GM12878 (cell line): ENCODE data around the gene CDYL. TPM values are rescaled to one million over a fixed set of nuclear protein-coding genes. Genes with fewer than 3 reads are reported as not detected.

Source experiments
- ATF2 ChIP-seq: IDR thresholded peaks from 2 replicates; pipeline ENCODE4 v1.6.1; 2012; ENCODE audit warnings: low read length, inconsistent platforms
- BHLHE40 ChIP-seq, 2 experiments: fragments of 450-650 bp in 1 of 2; IDR thresholded peaks; 2 replicates each; pipeline ENCODE4 v1.6.1; 2011 to 2017; ENCODE audit warnings: low read depth in 2 of 2, borderline replicate concordance in 1 of 2, improper control_type of control experiment in 1 of 2, low read length in 1 of 2, mild to moderate bottlenecking in 1 of 2
- KLF5 ChIP-seq: fragments of 450-650 bp; IDR thresholded peaks from 2 replicates; pipeline ENCODE4 v1.6.1; 2014; ENCODE audit warnings: mild to moderate bottlenecking; ENCODE audit not compliant: partially characterized antibody
- MEF2A ChIP-seq: IDR thresholded peaks from 2 replicates; pipeline ENCODE4 v1.6.1; 2011; ENCODE audit warnings: low read depth, mild to moderate bottlenecking, low read length, moderate library complexity; ENCODE audit not compliant: insufficient read depth
- MTA2 ChIP-seq: fragments of 450-650 bp; IDR thresholded peaks from 2 replicates; pipeline ENCODE4 v1.6.1; 2016; ENCODE audit warnings: low read depth, mild to moderate bottlenecking, moderate library complexity
- NBN ChIP-seq: fragments of 450-650 bp; IDR thresholded peaks from 2 replicates; pipeline ENCODE4 v1.6.1; 2016
- RUNX3 ChIP-seq: IDR thresholded peaks from 2 replicates; pipeline ENCODE4 v1.6.1; 2012; ENCODE audit warnings: low read length, inconsistent platforms
- SMARCA5 ChIP-seq: fragments of 450-650 bp; IDR thresholded peaks from 2 replicates; pipeline ENCODE4 v1.6.1; 2017; ENCODE audit warnings: mild to moderate bottlenecking
- TCF3 ChIP-seq: IDR thresholded peaks from 2 replicates; pipeline ENCODE4 v1.6.1; 2012; ENCODE audit warnings: low read depth, mild to moderate bottlenecking, low read length, borderline replicate concordance; ENCODE audit not compliant: insufficient read depth
- polyA plus RNA-seq, 11 experiments: library from polyadenylated mRNA; depleted of rRNA in 4 of 11; unstranded in 6 of 11; stranded (reverse) in 5 of 11; fragments of >200 nt; fragmentation: Nextera tagmentation in 4 of 11; fragmentation: Illumina TruSeq in 1 of 11; extraction: Ambion mirVana in 4 of 11; extraction: Trizol in 1 of 11; gene quantifications; 1 replicate in 1 of 11; 2 replicates in 10 of 11; pipeline versions ENCODE4 v1.2.1 to v1.2.3, GENCODE V29; 2011 to 2016; ENCODE audit warnings: inconsistent platforms in 2 of 11, missing spikeins in 2 of 11, low read depth in 1 of 11
- total RNA-seq, 4 experiments: library from RNA; depleted of rRNA in 3 of 4; stranded (reverse); fragments of >200 nt in 3 of 4; fragmentation: Illumina TruSeq in 1 of 4; extraction: Trizol in 1 of 4; gene quantifications; 2 replicates each; pipeline versions ENCODE4 v1.2.1 to v1.2.3, GENCODE V29; 2013 to 2021
- TF ChIP-seq, protein P1 (sequence below): fragments of 450-650 bp; IDR thresholded peaks from 2 replicates; pipeline ENCODE4 v1.6.1; 2017; ENCODE audit warnings: low read depth, mild to moderate bottlenecking, moderate library complexity

The CDYL gene
- total and polyA plus RNA-seq, 10 of the 15 experiments (the other 5 are each of a cell fraction or from before 2014, with no cell fraction given): 9.3 to 61.2 (median 28.5) TPM

DNA sequence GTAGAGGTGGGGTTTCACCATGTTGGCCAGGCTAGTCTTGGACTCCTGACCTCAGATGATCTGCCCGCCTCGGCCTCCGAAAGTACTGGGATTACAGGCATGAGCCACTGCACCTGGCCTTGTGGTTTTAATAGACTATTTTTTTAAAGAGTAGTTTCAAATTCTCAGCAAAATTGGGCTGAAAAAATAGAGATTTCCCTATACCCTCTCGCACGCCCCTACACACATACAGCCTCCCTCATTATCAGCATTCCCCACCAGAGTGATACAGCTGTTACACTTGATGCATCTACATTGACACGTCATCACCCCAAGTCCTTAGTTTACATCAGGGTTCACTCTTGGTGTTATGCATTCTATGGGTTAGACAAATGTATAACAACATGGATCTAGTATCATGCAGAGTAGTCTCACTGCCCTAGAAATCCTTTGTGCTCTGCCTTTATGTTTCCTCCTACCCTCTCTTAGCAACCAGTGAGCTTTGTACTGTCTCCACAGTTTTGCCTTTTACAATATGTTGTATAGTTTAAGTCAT is 103.6 kb downstream of the CDYL start (continued):
- TF ChIP-seq BHLHE40 (IDR thresholded peaks at IDR 0.05; ENCODE audit: borderline replicate concordance in 1 of 2, low read depth in 2 of 2, low read length in 1 of 2) (peak in 1 of 2 experiments; percentile 79; a peak in 2 of 4 replicates), MTA2 (peak; percentile 93), ATF2 (0 out of 2 replicates have a peak, but pooled peaks have one; percentile 46), RUNX3 (peak; percentile 87), SMARCA5 (peak; percentile 41; the same call in 1 of the 2 replicates), TCF3 (peak; percentile 91; the same call in 1 of the 2 replicates), KLF5 (no peak), NBN (0 out of 2 replicates have a peak, but pooled peaks have one; percentile 52), MEF2A (0 out of 2 replicates have a peak, but pooled peaks have one; percentile 29)
- TF ChIP-seq, protein P1, sequence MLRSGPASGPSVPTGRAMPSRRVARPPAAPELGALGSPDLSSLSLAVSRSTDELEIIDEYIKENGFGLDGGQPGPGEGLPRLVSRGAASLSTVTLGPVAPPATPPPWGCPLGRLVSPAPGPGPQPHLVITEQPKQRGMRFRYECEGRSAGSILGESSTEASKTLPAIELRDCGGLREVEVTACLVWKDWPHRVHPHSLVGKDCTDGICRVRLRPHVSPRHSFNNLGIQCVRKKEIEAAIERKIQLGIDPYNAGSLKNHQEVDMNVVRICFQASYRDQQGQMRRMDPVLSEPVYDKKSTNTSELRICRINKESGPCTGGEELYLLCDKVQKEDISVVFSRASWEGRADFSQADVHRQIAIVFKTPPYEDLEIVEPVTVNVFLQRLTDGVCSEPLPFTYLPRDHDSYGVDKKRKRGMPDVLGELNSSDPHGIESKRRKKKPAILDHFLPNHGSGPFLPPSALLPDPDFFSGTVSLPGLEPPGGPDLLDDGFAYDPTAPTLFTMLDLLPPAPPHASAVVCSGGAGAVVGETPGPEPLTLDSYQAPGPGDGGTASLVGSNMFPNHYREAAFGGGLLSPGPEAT: peak; percentile 45; the same call in 1 of the 2 replicates
